Measurements from ENCODE around the gene CHN2.

Gene CHN2

GRCh38 chr7:29420011-29420410, 225.4 kb downstream of the CHN2 start:
- Histone ChIP-seq H3K27me3 (ENCODE audit: control insufficient read depth, insufficient read depth, low read length) (no peaks in the 10 kb centered on the region), H3K4me3 (ENCODE audit: low read depth, low read length) (no peak overlapping the region), H3K27ac (no peak overlapping the region), H2AFZ (no peak overlapping the region), H3K4me2 (ENCODE audit: low read length) (no peak overlapping the region), H3K79me2 (no peaks in the 10 kb centered on the region), H3K36me3 (ENCODE audit: control insufficient read depth, insufficient read depth, low read length) (no peaks in the 10 kb centered on the region), H3K9me3 (ENCODE audit: control insufficient read depth, low read length) (no peaks in the 10 kb centered on the region), H3K4me1 (no peaks in the 10 kb centered on the region), H3K9ac (no peak overlapping the region)
- TF ChIP-seq CTCF (IDR thresholded peaks at IDR 0.05) = no peak

GRCh38 chr7:29421010-29421956, 226.7 kb downstream of the CHN2 start:
- Histone ChIP-seq H3K27ac (no peak overlapping the region), H3K9ac (no peak overlapping the region), H3K36me3 (ENCODE audit: control insufficient read depth, insufficient read depth, low read length) (no peaks in the 10 kb centered on the region), H3K4me3 (ENCODE audit: low read depth, low read length) (no peak overlapping the region), H3K79me2 (no peaks in the 10 kb centered on the region), H3K27me3 (ENCODE audit: control insufficient read depth, insufficient read depth, low read length) (no peaks in the 10 kb centered on the region), H3K9me3 (ENCODE audit: control insufficient read depth, low read length) (no peaks in the 10 kb centered on the region), H2AFZ (no peak overlapping the region), H3K4me1 (no peaks in the 10 kb centered on the region), H3K4me2 (ENCODE audit: low read length) (no peak overlapping the region)
- no peak for TF ChIP-seq CTCF (IDR thresholded peaks at IDR 0.05)

- Histone ChIP-seq H3K27ac (no peak overlapping the region), H3K9me3 (ENCODE audit: control insufficient read depth, low read length) (no peaks in the 10 kb centered on the region), H3K4me1 (no peaks in the 10 kb centered on the region), H3K79me2 (no peaks in the 10 kb centered on the region), H3K27me3 (ENCODE audit: control insufficient read depth, insufficient read depth, low read length) (no peaks in the 10 kb centered on the region), H3K4me2 (ENCODE audit: low read length) (no peak overlapping the region), H3K4me3 (ENCODE audit: low read depth, low read length) (no peak overlapping the region), H3K36me3 (ENCODE audit: control insufficient read depth, insufficient read depth, low read length) (no peaks in the 10 kb centered on the region), H2AFZ (no peak overlapping the region), H3K9ac (no peak overlapping the region)
- no peak for TF ChIP-seq CTCF (IDR thresholded peaks at IDR 0.05)
Measured at GRCh38 chr7:29422829-29423228, 228.3 kb downstream of the CHN2 start.

GRCh38 chr7:29424295-29424983, 229.9 kb downstream of the CHN2 start:
- Histone ChIP-seq H3K4me1 (no peaks in the 10 kb centered on the region), H3K4me3 (ENCODE audit: low read depth, low read length) (no peak overlapping the region), H3K36me3 (ENCODE audit: control insufficient read depth, insufficient read depth, low read length) (no peaks in the 10 kb centered on the region), H3K27ac (no peak overlapping the region), H2AFZ (no peak overlapping the region), H3K4me2 (ENCODE audit: low read length) (no peak overlapping the region), H3K27me3 (ENCODE audit: control insufficient read depth, insufficient read depth, low read length) (no peaks in the 10 kb centered on the region), H3K9me3 (ENCODE audit: control insufficient read depth, low read length) (no peaks in the 10 kb centered on the region), H3K9ac (no peak overlapping the region), H3K79me2 (no peaks in the 10 kb centered on the region)
- TF ChIP-seq CTCF (IDR thresholded peaks at IDR 0.05) = no peak

Measured in parathyroid adenoma (tissue), 2 donors.